Nephron progenitor cell (in vitro differentiated cells): ENCODE data around the gene DBNDD2.

ENCODE experiments used
- DNase-seq: peaks from one replicate; pipeline ENCODE4 v3.0.0; 2021
- H3K27ac Mint-ChIP-seq: 2 replicates; pipeline ENCODE4 v1.8.0; 2021; ENCODE audit warnings: mild to moderate bottlenecking, moderate library complexity, mixed read lengths
- H3K27me3 Mint-ChIP-seq: 2 replicates; pipeline ENCODE4 v1.8.0; 2021; ENCODE audit warnings: mild to moderate bottlenecking, low read depth, mixed read lengths; ENCODE audit not compliant: poor library complexity
- H3K36me3 Mint-ChIP-seq: 2 replicates; pipeline ENCODE4 v1.8.0; 2021; ENCODE audit warnings: low read depth, mixed read lengths
- H3K4me1 Mint-ChIP-seq: 2 replicates; pipeline ENCODE4 v1.8.0; 2021; ENCODE audit warnings: mixed read lengths
- H3K4me3 Mint-ChIP-seq: 2 replicates; pipeline ENCODE4 v1.8.0; 2021; ENCODE audit warnings: mild to moderate bottlenecking, moderate library complexity, mixed read lengths
- H3K9me3 Mint-ChIP-seq: 2 replicates; pipeline ENCODE4 v1.8.0; 2021; ENCODE audit warnings: mild to moderate bottlenecking, moderate library complexity, mixed read lengths
- CTCF ChIP-seq: fragments of 200-600 bp; sonication (generic); IDR thresholded peaks from 2 replicates; pipeline ENCODE4 v1.5.0; 2021; ENCODE audit warnings: antibody characterized with exemption

Gene DBNDD2

GRCh38 chr20:45400346-45401031 is 7.6 kb upstream of the DBNDD2 start:
- H3K27me3 Mint-ChIP-seq: peaks cover 36% of the 10 kb centered on the region

GRCh38 chr20:45402946-45403345 is 5.1 kb upstream of the DBNDD2 start:
- Mint-ChIP-seq H3K4me1 (peaks cover 18% of the 10 kb centered on the region), H3K4me3 (no peak overlapping the region), H3K36me3 (peaks cover 38% of the 10 kb centered on the region), H3K27me3 (peaks cover 57% of the 10 kb centered on the region), H3K27ac (no peak overlapping the region), H3K9me3 (peaks cover 53% of the 10 kb centered on the region)
- DNase-seq: no peak
- no peak for TF ChIP-seq CTCF

More at GRCh38 chr20:45400346-45401031, 7.6 kb upstream of the DBNDD2 start:
- DNase-seq: no peak
- Mint-ChIP-seq H3K9me3 (peaks cover 53% of the 10 kb centered on the region), H3K4me1 (peaks cover 9% of the 10 kb centered on the region), H3K27ac (no peak overlapping the region), H3K36me3 (peaks cover 43% of the 10 kb centered on the region), H3K4me3 (no peak overlapping the region)
- no peak for TF ChIP-seq CTCF

- H3K27me3 Mint-ChIP-seq: peaks cover 65% of the 10 kb centered on the region
- peak overlapping the region; percentile 78 for H3K4me3 Mint-ChIP-seq
Observed at GRCh38 chr20:45404438-45404837, 3.7 kb upstream of the DBNDD2 start.

GRCh38 chr20:45405571-45406259 is 2.4 kb upstream of the DBNDD2 start:
- TF ChIP-seq CTCF: no peak
- peak; percentile 50 for DNase-seq
- peak overlapping the region; percentile 62 for H3K27ac Mint-ChIP-seq
- H3K27me3 Mint-ChIP-seq: peaks cover 65% of the 10 kb centered on the region
- H3K9me3 Mint-ChIP-seq: peaks cover 29% of the 10 kb centered on the region
- peak overlapping the region; percentile 81 for H3K4me3 Mint-ChIP-seq
- H3K36me3 Mint-ChIP-seq: peaks cover 29% of the 10 kb centered on the region
- peaks cover 27% of the 10 kb centered on the region for H3K4me1 Mint-ChIP-seq

More at GRCh38 chr20:45404438-45404837, 3.7 kb upstream of the DBNDD2 start:
- peaks cover 20% of the 10 kb centered on the region for H3K4me1 Mint-ChIP-seq
- peaks cover 32% of the 10 kb centered on the region for H3K36me3 Mint-ChIP-seq
- peaks cover 42% of the 10 kb centered on the region for H3K9me3 Mint-ChIP-seq
- no peak for DNase-seq
- no peak overlapping the region for H3K27ac Mint-ChIP-seq
- TF ChIP-seq CTCF: no peak

GRCh38 chr20:45406260-45407066 is 1.6 kb upstream of the DBNDD2 start:
- DNase-seq: peak; percentile 77
- H3K36me3 Mint-ChIP-seq: peaks cover 30% of the 10 kb centered on the region
- peaks cover 62% of the 10 kb centered on the region for H3K27me3 Mint-ChIP-seq
- H3K9me3 Mint-ChIP-seq: peaks cover 22% of the 10 kb centered on the region
- no peak overlapping the region for H3K27ac Mint-ChIP-seq
- H3K4me3 Mint-ChIP-seq: peak overlapping the region; percentile 81
- H3K4me1 Mint-ChIP-seq: peaks cover 35% of the 10 kb centered on the region
- no peak for TF ChIP-seq CTCF
